ENCODE data around the gene LRRC57.

DNA sequence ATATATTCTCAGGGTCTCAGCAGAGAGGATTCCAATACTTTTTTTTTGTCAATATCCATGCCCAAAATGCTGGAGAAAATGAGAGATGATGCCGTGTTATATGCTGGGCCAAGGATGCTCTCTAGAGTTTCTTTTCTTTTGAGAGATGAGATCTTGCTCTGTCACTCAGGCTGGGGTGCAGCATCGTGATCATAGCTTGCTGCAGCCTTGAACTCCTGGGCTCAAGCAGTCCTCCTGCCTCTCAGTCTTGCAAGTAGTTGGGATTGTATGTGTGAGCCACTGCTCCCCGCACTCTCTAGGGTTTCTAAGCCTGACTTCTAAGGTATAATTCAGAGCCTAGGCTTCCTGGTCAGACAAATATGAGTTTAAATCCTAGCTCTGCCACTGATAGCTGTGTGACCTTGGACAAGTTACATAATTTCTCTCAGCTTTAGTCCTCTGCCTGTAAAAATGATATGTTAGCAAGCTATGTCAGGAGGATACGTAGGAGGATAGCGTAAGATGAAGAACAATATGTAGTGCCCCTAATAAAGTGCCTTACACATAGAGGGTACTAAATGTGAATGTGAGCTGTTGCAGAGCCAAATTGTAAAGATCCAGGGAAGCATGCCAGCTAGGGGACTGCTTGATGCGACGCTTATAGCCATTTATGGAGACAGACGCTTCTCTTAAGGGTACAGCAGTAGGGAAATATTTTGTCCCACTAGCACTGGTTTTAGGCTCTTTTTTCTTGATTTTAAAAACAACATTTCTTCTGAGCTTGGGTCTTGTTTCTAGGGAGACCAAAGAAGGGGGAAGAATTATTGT is 34.2 kb upstream of the LRRC57 start:
- TF ChIP-seq POLR2A (IDR thresholded peaks at IDR 0.05) (no peak), CTCF (IDR thresholded peaks at IDR 0.05) (no peak)

Data from body of pancreas (tissue), 4 donors.